Stimulated activated CD4-positive, alpha-beta T cell treated with anti-CD3 and anti-CD28 coated beads, Interleukin-15, amount 100 ng/mL, for 1 hour (primary cell): ENCODE data around the gene PI16.
"Not testable (repeated sequence)": the region's sequence is repeated elsewhere in the genome, so short reads cannot be mapped to it uniquely, and the experiment has no call there.

Experiments
- DNase-seq, 2 donors: peaks; one replicate each; pipeline ENCODE4 v3.0.0-alpha.2; 2020; ENCODE audit warnings: low read depth in 1 of 2, low spot score in 1 of 2

The PI16 gene

GRCh38 chr6:36927691-36928546 lies 26.6 kb upstream of the PI16 start:
- no peak for DNase-seq

GRCh38 chr6:36928547-36928918 lies 26.0 kb upstream of the PI16 start:
- no peak for DNase-seq

GRCh38 chr6:36929152-36929551 lies 25.4 kb upstream of the PI16 start:
- DNase-seq = no peak

- no peak for DNase-seq
Observed at GRCh38 chr6:36929607-36930006, 24.9 kb upstream of the PI16 start.

GRCh38 chr6:36930483-36930882 lies 24.1 kb upstream of the PI16 start:
- DNase-seq = no peak

GRCh38 chr6:36933102-36933501 lies 21.4 kb upstream of the PI16 start:
- no peak for DNase-seq

GRCh38 chr6:36933519-36933918 lies 21.0 kb upstream of the PI16 start:
- DNase-seq = no peak

- DNase-seq = no peak
Observed at GRCh38 chr6:36934901-36935300, 19.6 kb upstream of the PI16 start.

GRCh38 chr6:36936824-36937223 lies 17.7 kb upstream of the PI16 start:
- DNase-seq = no peak

GRCh38 chr6:36937896-36938295 lies 16.6 kb upstream of the PI16 start:
- DNase-seq = no peak

GRCh38 chr6:36938536-36938935 lies 16.0 kb upstream of the PI16 start:
- DNase-seq = no peak

- DNase-seq = not testable (repeated sequence)
Observed at GRCh38 chr6:36939005-36939404, 15.5 kb upstream of the PI16 start.

- DNase-seq = no peak
Observed at GRCh38 chr6:36940027-36940426, 14.5 kb upstream of the PI16 start.

- not testable (repeated sequence) for DNase-seq
Observed at GRCh38 chr6:36941561-36941960, 13.0 kb upstream of the PI16 start.

- not testable (repeated sequence) for DNase-seq
Observed at GRCh38 chr6:36942329-36942728, 12.2 kb upstream of the PI16 start.

GRCh38 chr6:36944650-36945049 lies 9.9 kb upstream of the PI16 start:
- no peak for DNase-seq

GRCh38 chr6:36945301-36945700 lies 9.2 kb upstream of the PI16 start:
- no peak for DNase-seq

GRCh38 chr6:36946526-36946925 lies 8.0 kb upstream of the PI16 start:
- no peak for DNase-seq

GRCh38 chr6:36947570-36948351 lies 6.8 kb upstream of the PI16 start:
- DNase-seq = no peak

GRCh38 chr6:36949076-36949475 lies 5.5 kb upstream of the PI16 start:
- not testable (repeated sequence) for DNase-seq

GRCh38 chr6:36949636-36950035 lies 4.9 kb upstream of the PI16 start:
- DNase-seq = no peak

- no peak for DNase-seq
Observed at GRCh38 chr6:36953931-36954261, 642 bp upstream of the PI16 start.

- no peak for DNase-seq
Observed at GRCh38 chr6:36955136-36955535, 598 bp downstream of the PI16 start.
